Tibial nerve (tissue), 4 donors: ENCODE measurements around the gene CCDC197.

Source experiments
- EP300 ChIP-seq, 2 donors: sonication (generic); formaldehyde crosslinking; IDR thresholded peaks; one replicate each; pipeline ENCODE4 v1.6.1; 2017; ENCODE audit warnings: antibody characterized with exemption in 2 of 2, mild to moderate bottlenecking in 1 of 2
- TF ChIP-seq, protein P1 (sequence below), 5 experiments: fragments of 200-600 bp in 3 of 5; fragments of 450-650 bp in 2 of 5; sonication (generic) in 3 of 5; IDR thresholded peaks; one replicate each; pipeline ENCODE4 v1.5.1; 2016 to 2019; ENCODE audit warnings: antibody characterized with exemption in 5 of 5, mild to moderate bottlenecking in 3 of 5, moderate library complexity in 2 of 5

- no peak for TF ChIP-seq EP300 (IDR thresholded peaks at IDR 0.05)
- TF ChIP-seq, protein P1, sequence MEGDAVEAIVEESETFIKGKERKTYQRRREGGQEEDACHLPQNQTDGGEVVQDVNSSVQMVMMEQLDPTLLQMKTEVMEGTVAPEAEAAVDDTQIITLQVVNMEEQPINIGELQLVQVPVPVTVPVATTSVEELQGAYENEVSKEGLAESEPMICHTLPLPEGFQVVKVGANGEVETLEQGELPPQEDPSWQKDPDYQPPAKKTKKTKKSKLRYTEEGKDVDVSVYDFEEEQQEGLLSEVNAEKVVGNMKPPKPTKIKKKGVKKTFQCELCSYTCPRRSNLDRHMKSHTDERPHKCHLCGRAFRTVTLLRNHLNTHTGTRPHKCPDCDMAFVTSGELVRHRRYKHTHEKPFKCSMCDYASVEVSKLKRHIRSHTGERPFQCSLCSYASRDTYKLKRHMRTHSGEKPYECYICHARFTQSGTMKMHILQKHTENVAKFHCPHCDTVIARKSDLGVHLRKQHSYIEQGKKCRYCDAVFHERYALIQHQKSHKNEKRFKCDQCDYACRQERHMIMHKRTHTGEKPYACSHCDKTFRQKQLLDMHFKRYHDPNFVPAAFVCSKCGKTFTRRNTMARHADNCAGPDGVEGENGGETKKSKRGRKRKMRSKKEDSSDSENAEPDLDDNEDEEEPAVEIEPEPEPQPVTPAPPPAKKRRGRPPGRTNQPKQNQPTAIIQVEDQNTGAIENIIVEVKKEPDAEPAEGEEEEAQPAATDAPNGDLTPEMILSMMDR (IDR thresholded peaks at IDR 0.05): no peak
Measured at GRCh38 chr14:94056579-94057308, 59.6 kb downstream of the CCDC197 start.
